ENCODE results near the gene KIFC3. TPM values are rescaled to one million over a fixed set of nuclear protein-coding genes. Genes with fewer than 3 reads are reported as not detected.

The KIFC3 gene
- total and polyA plus RNA-seq, 2 donors from 2014 or later = 74.9 to 109 TPM

DNA sequence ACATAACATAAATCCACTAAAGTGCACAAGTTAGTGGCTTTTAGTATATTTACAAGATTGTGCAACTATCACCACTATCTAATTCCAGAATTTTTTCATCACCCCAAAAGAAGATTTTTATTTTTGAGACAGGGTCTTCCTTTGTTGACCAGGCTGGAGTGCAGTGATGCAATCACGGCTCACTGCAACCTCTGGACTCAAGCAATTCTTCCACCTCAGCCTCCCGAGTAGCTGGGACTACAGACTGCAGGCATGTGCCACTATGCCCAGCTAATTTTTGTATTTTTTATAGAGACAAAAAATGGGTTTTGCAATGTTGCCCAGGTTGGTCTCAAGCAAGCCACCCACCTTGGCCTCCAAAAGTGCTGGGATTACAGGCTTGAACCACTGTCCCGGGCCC lies 92.6 kb downstream of the KIFC3 start:
- H3K27me3 ChIP-seq (ENCODE audit: control insufficient read depth, insufficient read depth, low read length) = no peaks in the 10 kb centered on the region
- H3K9ac ChIP-seq (ENCODE audit: low read length in 3 of 3) = no peak overlapping the region
- TF ChIP-seq, protein P1, sequence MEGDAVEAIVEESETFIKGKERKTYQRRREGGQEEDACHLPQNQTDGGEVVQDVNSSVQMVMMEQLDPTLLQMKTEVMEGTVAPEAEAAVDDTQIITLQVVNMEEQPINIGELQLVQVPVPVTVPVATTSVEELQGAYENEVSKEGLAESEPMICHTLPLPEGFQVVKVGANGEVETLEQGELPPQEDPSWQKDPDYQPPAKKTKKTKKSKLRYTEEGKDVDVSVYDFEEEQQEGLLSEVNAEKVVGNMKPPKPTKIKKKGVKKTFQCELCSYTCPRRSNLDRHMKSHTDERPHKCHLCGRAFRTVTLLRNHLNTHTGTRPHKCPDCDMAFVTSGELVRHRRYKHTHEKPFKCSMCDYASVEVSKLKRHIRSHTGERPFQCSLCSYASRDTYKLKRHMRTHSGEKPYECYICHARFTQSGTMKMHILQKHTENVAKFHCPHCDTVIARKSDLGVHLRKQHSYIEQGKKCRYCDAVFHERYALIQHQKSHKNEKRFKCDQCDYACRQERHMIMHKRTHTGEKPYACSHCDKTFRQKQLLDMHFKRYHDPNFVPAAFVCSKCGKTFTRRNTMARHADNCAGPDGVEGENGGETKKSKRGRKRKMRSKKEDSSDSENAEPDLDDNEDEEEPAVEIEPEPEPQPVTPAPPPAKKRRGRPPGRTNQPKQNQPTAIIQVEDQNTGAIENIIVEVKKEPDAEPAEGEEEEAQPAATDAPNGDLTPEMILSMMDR (IDR thresholded peaks at IDR 0.05; ENCODE audit: borderline replicate concordance, extremely low read depth, insufficient read depth) = no peak
- H3K27ac ChIP-seq (ENCODE audit: low read depth in 2 of 2, low read length in 2 of 2) = no peak overlapping the region
- no peak for DNase-seq
- H3K9me3 ChIP-seq (ENCODE audit: control insufficient read depth in 2 of 3, insufficient read depth in 1 of 3, low read length in 3 of 3) = no peaks in the 10 kb centered on the region
- H3K4me1 ChIP-seq (ENCODE audit: control insufficient read depth in 2 of 3, insufficient read depth in 2 of 3, low read depth in 1 of 3, low read length in 3 of 3) = no peaks in the 10 kb centered on the region
- no peak for FAIRE-seq
- H3K4me3 ChIP-seq (ENCODE audit: low read length in 3 of 3) = no peak overlapping the region
- intact Hi-C loops (cut with DNase I) = no loop called here
- no peaks in the 10 kb centered on the region for H3K36me3 ChIP-seq (ENCODE audit: control insufficient read depth in 2 of 3, insufficient read depth in 3 of 3, low read length in 3 of 3)

Small RNA genes within 50 kb of the gene (microRNA-seq; reads per million reads assigned to microRNA genes)
- not detected for gene MIR6772

Other genes with a start within 250 kb of the KIFC3 start
- 351 TPM for gene ADGRG1, start 173.9 kb downstream of the KIFC3 start, total RNA-seq
- gene ADGRG1, start 173.9 kb downstream of the KIFC3 start, polyA plus RNA-seq (ENCODE audit: insufficient read depth, low read depth, low replicate concordance) = 188 TPM
- 1.8 TPM for gene ADGRG3, start 134.2 kb downstream of the KIFC3 start, total RNA-seq
- gene ADGRG3, start 134.2 kb downstream of the KIFC3 start, polyA plus RNA-seq (ENCODE audit: insufficient read depth, low read depth, low replicate concordance) = 0.17 TPM
- 3.2 TPM for gene DRC7, start 107.7 kb downstream of the KIFC3 start, total RNA-seq
- gene DRC7, start 107.7 kb downstream of the KIFC3 start, polyA plus RNA-seq (ENCODE audit: insufficient read depth, low read depth, low replicate concordance) = 1.8 TPM
- 14.5 TPM for gene KATNB1, start 66.7 kb downstream of the KIFC3 start, total RNA-seq
- gene KATNB1, start 66.7 kb downstream of the KIFC3 start, polyA plus RNA-seq (ENCODE audit: insufficient read depth, low read depth, low replicate concordance) = 13.9 TPM
- not detected for gene CNGB1, start 168.6 kb upstream of the KIFC3 start, total RNA-seq
- gene CNGB1, start 168.6 kb upstream of the KIFC3 start, polyA plus RNA-seq (ENCODE audit: insufficient read depth, low read depth, low replicate concordance) = not detected
- gene ZNF319, start 198.2 kb upstream of the KIFC3 start, total RNA-seq = 10.9 TPM
- 2.9 TPM for gene ZNF319, start 198.2 kb upstream of the KIFC3 start, polyA plus RNA-seq (ENCODE audit: insufficient read depth, low read depth, low replicate concordance)
- gene USB1, start 198.9 kb upstream of the KIFC3 start, total RNA-seq = 32.8 TPM
- 18.3 TPM for gene USB1, start 198.9 kb upstream of the KIFC3 start, polyA plus RNA-seq (ENCODE audit: insufficient read depth, low read depth, low replicate concordance)
- gene MMP15, start 223.3 kb upstream of the KIFC3 start, total RNA-seq = 31.4 TPM
- 19.1 TPM for gene MMP15, start 223.3 kb upstream of the KIFC3 start, polyA plus RNA-seq (ENCODE audit: insufficient read depth, low read depth, low replicate concordance)

Measured in kidney (tissue), 14 donors.